Measurements from ENCODE around the gene EFCAB12.
"Not testable (repeated sequence)": the region's sequence is repeated elsewhere in the genome, so short reads cannot be mapped to it uniquely, and the experiment has no call there.

Gene EFCAB12

DNA sequence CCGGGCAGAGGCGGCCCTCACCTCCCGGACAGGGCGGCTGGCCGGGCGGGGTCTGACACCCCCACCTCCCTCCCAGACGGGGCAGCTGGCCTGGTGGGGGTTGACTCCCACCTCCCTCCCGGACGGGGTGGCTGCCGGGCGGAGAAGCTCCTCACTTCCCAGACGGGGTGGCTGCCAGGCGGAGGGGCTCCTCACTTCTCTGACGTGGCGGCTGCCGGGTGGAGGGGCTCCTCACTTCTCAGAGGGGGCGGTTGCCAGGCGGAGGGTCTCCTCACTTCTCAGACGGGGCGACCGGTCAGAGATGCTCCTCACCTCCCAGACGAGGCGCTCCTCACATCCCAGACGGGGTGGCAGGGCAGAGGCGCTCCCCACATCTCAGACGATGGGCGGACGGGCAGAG lies 65.1 kb downstream of the EFCAB12 start:
- DNase-seq: not testable (repeated sequence)

DNA sequence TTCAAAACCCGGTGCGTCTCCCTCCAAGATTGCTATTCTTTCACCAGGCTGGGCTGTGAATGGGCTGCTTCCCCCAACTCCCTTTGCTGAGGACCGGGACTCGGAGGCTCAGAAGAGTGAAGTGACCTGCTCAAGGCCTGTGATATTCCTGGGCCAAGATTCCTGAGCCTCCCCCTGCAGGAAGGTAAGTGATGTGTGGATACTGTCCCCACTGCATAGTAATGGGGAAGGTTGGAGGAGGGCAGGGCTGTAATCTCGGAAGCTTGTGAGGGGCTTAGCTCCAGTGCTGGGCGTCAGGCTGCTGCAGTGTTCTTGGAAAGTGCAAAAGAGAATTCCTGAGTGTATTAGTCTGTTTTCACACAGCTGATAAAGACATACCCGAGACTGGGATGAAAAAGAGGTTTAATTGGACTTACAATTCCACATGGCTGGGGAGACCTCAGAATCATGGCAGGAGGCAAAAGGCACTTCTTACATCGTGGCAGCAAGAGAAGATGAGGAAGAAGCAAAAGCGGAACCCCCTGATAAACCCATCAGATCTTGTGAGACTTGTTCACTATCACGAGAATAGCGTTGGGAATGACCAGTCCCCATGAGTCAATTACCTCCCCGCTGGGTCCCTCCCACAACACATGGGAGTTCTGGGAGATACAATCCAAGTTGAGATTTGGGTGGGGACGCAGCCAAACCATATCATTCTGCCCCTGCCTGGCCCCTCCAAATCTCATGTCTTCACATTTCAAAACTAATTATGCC lies 67.6 kb downstream of the EFCAB12 start:
- no peak for DNase-seq

DNA sequence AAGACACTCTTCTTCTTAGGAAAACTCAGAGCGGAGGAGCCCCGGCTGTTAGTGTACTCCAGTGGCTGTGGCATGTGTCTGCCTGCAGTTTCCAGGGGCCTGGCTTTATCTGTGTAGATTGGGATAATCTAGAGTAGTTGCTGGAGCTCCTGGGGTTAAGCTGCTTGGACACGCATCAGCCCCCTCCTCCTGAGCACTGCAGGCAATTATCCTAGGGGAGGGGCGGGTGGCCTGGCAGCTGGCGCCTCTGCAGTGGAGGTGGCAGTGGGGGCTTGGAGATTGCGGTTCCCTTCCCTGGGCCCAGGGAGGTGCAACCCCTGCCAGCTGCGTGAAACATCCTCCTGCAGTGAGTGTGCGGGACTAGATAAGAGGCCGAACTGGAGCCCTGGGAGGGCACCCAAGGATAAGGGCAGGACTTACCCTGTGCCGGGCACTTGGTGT lies 68.2 kb downstream of the EFCAB12 start:
- no peak for DNase-seq

DNA sequence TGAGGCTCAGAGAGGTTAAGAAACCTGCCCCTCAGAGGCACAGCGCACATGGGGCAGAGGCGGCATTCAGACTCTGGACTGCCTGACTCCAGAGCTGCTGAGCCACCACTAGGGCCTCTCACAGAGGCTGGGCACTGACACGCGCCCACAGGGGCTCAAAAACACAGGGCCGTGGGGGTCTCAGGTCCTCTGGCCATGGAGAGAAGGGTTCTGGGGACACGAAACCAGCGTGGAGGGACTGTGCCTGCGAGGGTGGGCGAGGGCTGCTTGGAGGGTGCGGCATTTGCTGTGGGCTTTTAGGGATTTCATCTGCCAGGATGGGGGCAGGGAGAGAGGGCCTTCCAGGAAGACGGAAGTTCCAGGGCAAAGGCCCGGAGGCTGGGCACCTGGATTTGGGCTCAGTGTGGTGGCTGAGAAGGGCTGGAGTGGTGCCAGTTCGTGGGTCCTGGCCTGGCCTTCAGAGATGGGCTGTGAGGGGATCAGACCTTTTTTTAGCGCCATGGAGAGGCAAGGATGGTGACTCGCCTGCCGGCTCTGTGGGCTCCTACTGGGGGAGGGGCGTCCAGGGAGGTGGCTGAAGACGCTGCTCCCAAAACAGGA lies 69.6 kb downstream of the EFCAB12 start:
- DNase-seq: no peak

DNA sequence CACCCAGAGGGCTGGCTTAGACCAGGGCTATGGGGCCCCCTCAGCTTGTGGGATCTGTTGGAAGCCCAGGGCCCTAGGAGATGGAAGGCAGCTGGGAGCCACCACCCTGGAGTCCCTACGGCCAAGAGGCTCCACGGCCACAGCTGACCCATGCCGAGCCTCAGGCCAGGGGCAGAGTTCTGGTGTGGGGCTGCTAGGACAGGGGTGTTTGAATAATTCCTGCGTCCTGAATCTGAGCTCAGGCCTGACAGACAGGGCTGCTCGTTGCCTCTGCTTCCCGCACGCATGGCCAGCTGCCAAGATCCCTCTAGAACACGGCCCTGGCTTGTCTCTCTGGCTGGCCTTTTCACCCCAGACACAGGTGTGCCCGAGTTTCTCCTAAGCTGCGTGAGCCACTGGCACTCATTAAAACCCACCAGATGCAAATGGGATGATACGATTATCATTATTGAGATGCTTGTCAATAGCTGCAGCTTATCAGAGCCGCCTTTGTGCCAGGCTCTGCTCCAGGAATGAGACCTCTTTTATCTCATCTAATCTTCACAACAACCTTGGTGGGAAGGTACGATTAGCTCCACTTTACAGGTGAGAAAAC lies 70.2 kb downstream of the EFCAB12 start:
- no peak for DNase-seq

DNA sequence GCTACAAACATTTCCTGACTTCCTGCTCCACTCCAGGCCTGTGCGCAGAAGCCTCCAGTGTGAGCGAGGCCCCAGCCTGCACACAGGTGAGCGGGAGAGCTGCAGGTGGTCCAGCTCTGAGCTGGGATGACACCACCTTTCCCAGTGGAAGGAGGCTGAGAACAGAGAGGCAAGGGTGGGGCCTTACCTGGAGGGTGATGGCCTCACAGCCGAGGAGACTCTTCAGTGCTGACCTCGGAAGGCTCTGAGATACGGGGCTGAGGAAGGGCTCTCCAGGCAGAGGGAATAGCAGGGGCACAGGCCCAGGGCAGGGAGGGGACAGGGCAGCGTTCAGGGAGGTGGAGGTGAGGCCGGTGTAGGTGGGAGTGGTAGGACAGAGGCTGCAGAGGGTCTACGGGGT lies 70.8 kb downstream of the EFCAB12 start:
- DNase-seq: no peak

- DNase-seq: no peak
Measured at GRCh38 chr3:129356756-129357425, 71.5 kb downstream of the EFCAB12 start.

DNA sequence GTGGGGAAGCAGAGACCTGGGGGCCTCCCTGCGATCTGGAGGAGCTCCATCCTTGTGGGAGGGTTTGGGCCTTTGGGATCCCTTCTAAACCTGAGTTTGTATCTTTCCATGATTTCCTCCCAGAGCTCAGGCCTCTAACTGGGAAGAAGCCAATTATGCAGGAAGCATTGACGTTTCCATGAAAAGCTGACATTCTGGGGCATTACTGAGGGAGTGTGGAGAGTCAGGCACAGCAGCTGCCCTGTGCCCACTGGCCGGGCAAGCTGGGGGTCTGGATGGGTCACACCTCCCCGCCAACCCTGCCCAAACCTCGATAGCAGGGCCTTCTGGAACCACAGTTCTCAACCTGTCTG lies 74.9 kb downstream of the EFCAB12 start:
- DNase-seq: no peak

DNA sequence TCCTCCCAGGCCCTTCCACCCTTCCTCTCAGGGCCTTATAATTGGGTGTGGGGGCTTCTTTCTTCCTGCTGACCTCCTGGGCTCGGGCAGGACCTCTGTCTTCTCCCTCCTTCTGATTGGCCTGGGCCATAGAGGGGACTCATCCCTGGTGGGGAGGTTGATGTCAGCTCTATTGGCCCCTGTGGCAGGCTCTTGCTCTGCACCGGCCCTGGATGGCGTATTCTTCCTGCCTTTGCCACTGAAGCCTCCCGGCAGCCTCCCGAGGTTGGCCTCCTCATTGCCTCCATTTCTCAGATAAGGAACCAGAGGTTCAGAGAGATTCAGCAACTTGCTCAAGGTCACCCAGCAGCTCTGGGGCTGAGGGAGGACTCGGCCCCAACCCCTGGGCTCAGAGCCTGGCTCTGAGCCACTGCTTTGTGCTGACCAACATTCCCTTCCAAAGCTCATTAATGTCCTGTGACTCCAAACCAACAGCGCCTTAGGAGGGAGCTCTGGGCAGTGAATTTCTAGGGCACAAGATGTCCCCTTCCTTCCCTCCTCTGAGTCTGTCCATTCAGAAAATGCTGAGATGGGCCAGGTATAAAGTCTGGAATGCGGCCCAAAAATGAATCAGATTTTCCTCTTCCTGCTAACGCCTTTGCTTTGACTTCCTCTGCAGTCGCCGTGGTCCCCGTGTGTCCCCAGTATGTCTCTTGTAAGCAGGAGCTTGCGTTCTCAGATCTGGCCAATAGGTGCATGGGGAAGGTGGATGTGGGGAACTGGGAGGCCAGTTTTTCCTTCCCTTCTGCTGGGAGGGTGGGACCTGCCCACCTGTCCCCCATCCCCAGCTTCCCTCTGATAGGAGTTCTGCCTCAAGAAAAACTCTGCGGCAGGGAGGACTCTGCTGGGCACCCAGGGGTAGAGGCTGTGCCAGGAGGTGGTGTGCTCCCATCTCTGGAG lies 75.5 kb downstream of the EFCAB12 start:
- DNase-seq: no peak

DNA sequence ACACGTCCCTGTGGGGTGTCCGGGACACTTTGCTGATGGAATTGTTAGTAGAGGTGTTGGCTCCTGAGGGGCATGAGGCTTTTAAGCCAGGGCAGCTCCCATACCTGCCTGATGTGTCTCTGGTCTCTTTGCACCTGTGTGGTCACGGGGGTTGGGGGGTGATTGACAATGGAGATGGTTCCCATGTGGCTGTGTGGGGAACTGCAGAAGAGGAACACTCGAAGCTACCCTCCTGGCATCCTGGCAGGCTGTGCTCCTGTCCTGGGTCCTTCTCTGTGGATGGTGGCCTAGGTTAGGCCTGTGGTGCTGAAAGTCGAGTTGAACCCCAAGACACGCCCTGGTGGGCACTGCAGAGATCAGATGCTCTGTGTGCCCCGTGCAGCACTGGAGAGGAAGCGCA lies 76.4 kb downstream of the EFCAB12 start:
- DNase-seq: no peak

All from NCI-H1436 (cell line).